Measurements from ENCODE around the gene PYURF.

- TF ChIP-seq POLR2AphosphoS5 (IDR thresholded peaks at IDR 0.05; ENCODE audit: low read depth, low read length) (no peak), POLR2A (IDR thresholded peaks at IDR 0.05; ENCODE audit: low read depth, low read length) (no peak), TAF1 (IDR thresholded peaks at IDR 0.05; ENCODE audit: low read depth, low read length) (no peak), PAX5 (IDR thresholded peaks at IDR 0.05; ENCODE audit: insufficient read depth, low read length, severe bottlenecking) (no peak)
These were observed 25.6 kb downstream of the PYURF start for GRCh38 chr4:88497859-88498409.
